GDM1 (cell line): ENCODE results near the gene LDLRAD3.

Experiments
- DNase-seq: peaks from one replicate; lab custom pipeline; 2025; lab: John Stamatoyannopoulos, UW

The LDLRAD3 gene

GRCh38 chr11:35927682-35928081, 16.2 kb upstream of the LDLRAD3 start:
- no peak for DNase-seq

GRCh38 chr11:35928688-35929395, 15.0 kb upstream of the LDLRAD3 start:
- no peak for DNase-seq

- no peak for DNase-seq
Observed at GRCh38 chr11:35930466-35930865, 13.4 kb upstream of the LDLRAD3 start.

GRCh38 chr11:35932121-35932520, 11.7 kb upstream of the LDLRAD3 start:
- no peak for DNase-seq

GRCh38 chr11:35932681-35933319, 11.1 kb upstream of the LDLRAD3 start:
- DNase-seq = no peak

- DNase-seq = no peak
Observed at GRCh38 chr11:35933320-35933871, 10.5 kb upstream of the LDLRAD3 start.

GRCh38 chr11:35934271-35934670, 9.6 kb upstream of the LDLRAD3 start:
- no peak for DNase-seq

- no peak for DNase-seq
Observed at GRCh38 chr11:35934981-35935380, 8.9 kb upstream of the LDLRAD3 start.

- DNase-seq = no peak
Observed at GRCh38 chr11:35935390-35935789, 8.5 kb upstream of the LDLRAD3 start.

GRCh38 chr11:35937111-35937510, 6.8 kb upstream of the LDLRAD3 start:
- no peak for DNase-seq

- no peak for DNase-seq
Observed at GRCh38 chr11:35937700-35938099, 6.2 kb upstream of the LDLRAD3 start.

- DNase-seq = no peak
Observed at GRCh38 chr11:35938231-35938630, 5.6 kb upstream of the LDLRAD3 start.

GRCh38 chr11:35943309-35943708, 553 bp upstream of the LDLRAD3 start:
- no peak for DNase-seq

GRCh38 chr11:35944503-35945136, 758 bp downstream of the LDLRAD3 start:
- no peak for DNase-seq

GRCh38 chr11:35945137-35945518, 1.3 kb downstream of the LDLRAD3 start:
- no peak for DNase-seq

GRCh38 chr11:35946766-35947165, 2.9 kb downstream of the LDLRAD3 start:
- no peak for DNase-seq

GRCh38 chr11:35947437-35947836, 3.6 kb downstream of the LDLRAD3 start:
- no peak for DNase-seq

- no peak for DNase-seq
Observed at GRCh38 chr11:35949242-35949641, 5.4 kb downstream of the LDLRAD3 start.

GRCh38 chr11:35950082-35950481, 6.2 kb downstream of the LDLRAD3 start:
- no peak for DNase-seq

GRCh38 chr11:35951680-35952079, 7.8 kb downstream of the LDLRAD3 start:
- no peak for DNase-seq

GRCh38 chr11:35953081-35953760, 9.4 kb downstream of the LDLRAD3 start:
- DNase-seq = no peak

GRCh38 chr11:35954205-35954604, 10.3 kb downstream of the LDLRAD3 start:
- DNase-seq = no peak

GRCh38 chr11:35955636-35956035, 11.8 kb downstream of the LDLRAD3 start:
- DNase-seq = no peak
